HG03045 (cell line): ENCODE data around the gene TRMT1L.

ENCODE experiments used
- ATAC-seq: cut with Tn5 transposase; IDR thresholded peaks from one replicate; pipeline ENCODE4 v1.9.1; 2021; ENCODE audit warnings: mild to moderate bottlenecking, moderate library complexity; ENCODE audit not compliant: unreplicated experiment

Gene TRMT1L

DNA sequence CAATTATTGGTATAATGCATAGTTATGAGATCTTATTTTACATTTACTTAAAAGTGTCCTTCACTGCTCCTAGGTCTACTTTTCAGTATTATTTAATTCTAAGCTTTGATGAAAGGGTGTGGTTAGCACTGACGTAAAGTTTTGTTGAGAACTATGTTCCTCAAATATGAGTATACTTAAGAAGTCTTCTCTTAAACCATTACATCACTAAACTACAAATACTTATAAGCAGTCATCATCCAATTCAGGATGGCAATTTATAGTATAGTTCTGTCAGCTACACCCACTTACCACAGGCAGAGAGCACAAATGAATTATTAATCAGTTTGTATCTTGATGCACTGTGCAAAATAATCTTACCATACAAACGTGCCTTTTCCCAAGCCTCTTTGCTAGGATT lies 27.0 kb downstream of the TRMT1L start:
- no peak for ATAC-seq

DNA sequence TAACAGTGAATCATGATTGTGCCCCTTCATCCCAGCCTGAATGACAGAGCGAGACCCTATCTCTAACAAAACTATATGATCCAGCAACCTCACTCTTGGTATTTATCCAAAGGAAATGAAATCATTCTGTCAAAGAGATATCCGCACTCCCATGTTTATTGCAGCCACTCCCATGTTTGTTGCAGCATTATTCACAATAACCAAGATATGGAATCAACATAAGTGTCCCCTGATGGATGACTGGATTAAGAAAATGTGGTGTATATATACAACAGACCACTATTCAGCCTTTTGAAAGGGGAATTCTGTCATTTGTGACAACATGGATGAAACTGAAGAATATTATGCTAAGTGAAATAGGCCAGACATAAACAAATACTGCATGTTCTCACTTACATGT lies 44.4 kb downstream of the TRMT1L start:
- ATAC-seq = no peak

DNA sequence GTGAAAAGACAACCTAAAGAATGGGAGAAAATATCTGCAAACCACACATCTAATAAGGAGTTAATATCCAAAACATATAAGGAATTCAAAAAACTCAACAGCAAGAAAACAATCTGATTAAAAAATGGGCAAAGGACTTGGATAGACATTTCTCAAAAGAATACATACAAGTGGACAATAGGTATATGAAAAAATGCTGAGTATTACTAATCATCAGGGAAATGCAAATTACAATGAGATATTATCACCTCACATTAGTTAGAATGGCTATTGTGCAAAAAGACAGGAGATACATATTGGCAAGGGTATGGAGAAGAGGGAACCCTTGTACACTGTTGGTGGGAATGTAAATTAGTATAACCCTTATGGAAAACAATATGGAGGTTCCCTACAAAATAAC lies 44.9 kb downstream of the TRMT1L start:
- no peak for ATAC-seq

DNA sequence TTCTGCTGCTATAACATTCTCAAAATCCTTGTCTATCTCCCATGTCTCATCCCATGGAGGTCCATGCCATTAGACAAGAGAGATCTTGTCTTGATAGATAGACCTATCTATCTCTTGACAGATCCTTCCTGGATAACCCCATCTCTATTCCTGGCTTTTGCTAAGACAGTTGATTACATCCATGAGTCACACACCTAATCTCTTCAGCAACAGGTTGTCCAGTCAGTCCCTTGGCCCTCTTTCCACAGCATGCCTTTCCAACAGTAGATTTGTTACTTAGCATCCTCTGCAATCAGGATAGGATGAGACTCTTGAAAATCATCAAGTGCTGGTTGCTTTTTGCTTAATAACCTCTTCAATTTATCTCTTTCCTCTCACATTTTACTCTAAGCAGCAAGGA lies 46.6 kb downstream of the TRMT1L start:
- ATAC-seq = no peak

DNA sequence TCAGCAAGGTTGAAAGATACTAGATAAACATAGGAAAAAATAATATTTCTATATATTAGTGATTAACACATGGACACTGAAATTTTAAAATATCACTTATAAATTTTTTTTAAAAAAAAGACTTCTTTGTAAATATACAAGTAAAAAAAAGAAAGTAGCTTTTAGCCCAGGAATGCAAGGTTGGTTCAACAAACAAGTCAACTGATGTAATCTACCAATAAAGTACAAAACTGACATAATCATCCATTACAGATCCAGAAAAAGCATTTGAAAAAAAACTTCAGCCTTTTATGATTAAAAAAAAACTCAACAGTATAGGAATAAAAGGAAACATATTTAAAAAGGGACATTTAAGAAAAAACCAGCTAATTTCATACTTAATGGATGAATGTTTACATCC lies 48.4 kb downstream of the TRMT1L start:
- no peak for ATAC-seq

DNA sequence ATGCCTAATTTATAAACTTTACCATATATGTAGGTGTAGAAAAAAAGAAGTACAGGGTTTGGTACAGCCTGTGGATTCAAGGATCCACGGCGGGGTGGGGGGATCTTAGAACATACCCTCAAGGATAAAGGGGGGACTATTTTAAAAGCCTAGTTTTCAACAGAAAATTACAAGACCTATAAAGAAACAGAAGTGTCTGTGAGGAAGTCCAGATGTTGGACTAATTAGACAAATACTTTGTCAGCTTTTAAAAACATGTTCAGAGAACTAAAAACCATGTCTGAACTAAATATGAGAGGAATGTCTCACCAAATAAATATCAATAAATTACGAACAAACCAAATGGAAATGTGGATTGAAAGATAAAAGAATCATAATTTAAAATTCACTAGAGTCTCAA lies 51.6 kb downstream of the TRMT1L start:
- ATAC-seq = no peak

DNA sequence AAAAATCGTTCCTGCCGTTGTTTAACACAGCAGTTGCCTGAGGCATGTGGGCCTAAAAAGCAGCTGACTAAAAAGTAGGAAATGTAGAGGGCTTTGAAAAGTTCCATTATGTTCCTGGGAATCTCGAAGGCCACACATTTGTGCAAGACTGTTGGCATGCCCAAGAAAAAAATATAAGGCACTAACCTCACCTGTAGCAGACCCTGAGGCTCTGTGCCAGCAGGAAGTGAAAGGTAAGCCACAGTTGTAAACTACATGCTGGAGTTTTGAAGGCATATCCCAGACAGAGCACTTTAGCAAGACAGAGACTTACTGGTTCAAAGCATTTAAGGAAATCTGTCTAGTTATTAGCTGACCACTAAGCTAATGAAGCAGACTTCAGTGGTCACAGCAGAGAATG lies 52.7 kb downstream of the TRMT1L start:
- ATAC-seq = no peak

DNA sequence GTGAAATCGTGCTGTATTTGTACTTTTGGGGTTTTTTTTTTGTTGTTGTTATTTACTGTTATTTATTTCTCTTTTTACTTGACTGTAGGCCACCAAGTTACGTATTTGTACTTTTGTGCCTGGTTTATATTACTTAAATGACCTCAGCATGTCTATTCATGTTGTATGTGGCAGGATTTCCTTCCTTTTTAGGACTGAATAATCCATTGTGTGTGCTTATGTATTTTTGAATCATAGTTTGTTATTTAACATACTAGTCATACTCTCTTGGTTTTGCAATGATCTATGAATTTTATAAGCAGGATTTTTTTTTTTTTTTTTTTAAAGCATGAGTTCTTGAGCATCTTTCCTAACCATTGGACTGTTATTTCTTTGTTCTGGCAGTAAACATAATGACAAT lies 60.2 kb downstream of the TRMT1L start:
- ATAC-seq = no peak

DNA sequence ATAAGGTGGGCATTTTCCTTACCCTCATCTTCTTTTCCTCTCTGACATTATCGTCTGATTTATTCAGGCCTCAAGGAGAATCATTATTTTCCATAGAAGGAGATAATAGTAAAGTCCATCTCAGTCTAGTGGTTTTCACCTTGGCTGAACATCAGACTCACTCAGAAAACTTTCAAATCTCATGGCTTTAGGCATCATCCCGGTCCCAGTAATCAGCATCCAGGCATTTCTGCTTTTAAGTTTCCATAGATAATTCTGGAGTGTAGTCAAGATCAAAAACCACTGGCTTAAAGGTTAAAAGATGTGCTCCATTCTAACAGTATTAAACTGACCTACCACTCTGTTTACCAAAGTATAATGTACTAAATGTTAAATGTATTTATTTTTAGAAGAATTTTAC lies 62.0 kb downstream of the TRMT1L start:
- ATAC-seq = no peak

DNA sequence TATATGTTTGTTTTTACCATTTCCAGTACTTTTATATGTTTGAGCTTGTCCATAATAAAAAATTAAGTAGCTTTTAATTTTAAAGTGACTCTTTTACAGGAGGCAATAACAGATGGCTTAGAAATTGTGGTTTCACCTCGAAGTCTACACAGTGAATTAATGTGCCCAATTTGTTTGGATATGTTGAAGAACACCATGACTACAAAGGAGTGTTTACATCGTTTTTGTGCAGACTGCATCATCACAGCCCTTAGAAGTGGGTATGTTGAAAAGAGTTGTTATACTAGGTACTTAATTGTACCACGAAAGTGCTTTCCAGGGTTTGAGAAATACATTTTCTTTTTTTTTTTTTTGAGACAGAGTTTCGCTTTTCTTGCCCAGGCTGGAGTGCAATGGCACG lies 65.3 kb downstream of the TRMT1L start:
- ATAC-seq = no peak

DNA sequence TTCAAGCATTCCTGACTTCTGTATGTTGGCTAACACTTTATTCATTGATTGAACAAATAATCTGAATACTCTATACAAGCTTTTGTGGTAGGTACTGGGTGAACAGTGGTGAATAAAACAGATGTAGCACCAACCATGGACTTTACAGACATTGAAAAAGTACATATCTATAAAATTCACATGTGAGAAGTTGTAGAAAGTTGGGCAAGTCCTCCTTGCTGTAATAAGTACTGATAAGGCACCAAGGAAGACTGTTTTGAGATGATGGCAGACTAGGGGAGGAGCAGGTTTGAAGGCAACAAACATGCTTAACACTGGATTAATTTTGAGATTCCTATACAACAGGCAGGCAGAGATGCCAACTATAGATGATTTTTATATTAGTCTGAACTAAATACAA lies 69.0 kb downstream of the TRMT1L start:
- ATAC-seq = no peak

DNA sequence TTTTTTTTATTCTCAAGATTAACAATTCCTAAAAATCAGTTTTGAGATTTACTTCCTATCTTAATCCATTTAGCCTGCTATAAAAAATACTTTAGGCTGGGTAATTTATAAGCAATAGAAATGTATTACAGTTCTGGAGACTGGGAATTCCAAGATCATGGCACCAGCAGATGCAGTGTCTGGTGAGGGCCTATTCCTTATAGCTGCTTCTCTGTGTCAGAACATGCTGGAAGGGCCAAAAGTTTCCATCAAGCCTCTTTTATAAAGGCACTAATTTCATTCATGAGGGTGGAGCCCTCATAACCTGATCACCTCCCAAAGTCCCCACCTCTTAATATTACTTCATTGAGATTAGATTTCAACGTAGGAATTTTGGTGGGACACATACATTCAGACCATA lies 69.7 kb downstream of the TRMT1L start:
- no peak for ATAC-seq

DNA sequence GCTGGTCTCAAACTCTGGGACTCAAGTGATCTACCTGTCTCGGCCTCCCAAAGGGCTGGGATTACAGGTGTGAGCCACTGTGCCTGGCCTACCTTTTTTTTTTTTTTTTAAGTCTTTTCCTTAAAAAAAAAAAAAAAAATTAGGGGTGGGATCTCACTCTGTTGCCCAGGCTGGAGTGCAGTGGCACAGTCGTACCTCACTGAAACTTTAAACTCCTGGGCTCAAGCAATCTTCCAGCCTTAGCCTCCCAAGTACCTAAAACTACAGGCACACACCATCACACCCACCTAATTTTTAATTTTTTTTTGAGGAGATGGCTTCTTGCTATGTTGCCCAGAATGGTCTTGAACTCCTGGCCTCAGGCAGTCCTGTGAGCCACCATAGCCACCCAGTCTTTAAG lies 72.9 kb downstream of the TRMT1L start:
- no peak for ATAC-seq

DNA sequence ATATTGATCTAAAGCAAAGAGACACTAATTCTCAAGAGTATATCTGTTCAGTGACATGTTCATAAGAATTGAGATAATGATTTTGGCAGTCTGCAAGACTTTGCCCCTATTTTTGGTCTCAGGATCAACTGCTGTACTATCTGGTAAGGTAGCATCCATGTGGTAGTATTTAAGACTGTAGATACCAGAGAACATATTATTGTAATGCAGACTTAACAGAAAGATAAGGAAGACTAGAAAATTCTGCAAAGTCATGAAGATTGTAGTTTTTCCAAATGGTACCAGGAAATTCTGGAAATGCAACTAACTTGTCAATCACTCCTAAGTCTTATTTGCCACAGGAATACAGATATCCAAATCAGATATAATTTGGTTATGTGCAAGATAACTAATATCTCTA lies 76.3 kb downstream of the TRMT1L start:
- no peak for ATAC-seq

DNA sequence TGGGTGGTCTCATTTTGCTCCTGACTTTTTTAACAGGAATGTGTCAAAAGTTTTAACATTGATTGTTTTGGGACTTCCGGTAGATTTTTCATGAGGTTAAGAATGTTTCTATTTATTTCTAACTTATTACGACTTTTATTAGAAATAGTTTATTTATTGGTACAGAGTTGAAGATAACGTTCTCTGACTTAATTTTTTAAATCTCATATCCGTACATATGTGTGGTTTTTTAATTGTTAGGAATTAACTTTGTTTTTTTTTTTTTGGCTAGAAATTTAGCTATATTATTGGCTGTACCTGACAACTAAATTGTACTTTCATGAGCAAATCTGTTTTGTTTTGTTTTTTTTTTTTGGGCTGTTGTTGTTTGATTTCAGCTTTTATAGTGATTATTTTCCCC lies 79.4 kb downstream of the TRMT1L start:
- no peak for ATAC-seq

DNA sequence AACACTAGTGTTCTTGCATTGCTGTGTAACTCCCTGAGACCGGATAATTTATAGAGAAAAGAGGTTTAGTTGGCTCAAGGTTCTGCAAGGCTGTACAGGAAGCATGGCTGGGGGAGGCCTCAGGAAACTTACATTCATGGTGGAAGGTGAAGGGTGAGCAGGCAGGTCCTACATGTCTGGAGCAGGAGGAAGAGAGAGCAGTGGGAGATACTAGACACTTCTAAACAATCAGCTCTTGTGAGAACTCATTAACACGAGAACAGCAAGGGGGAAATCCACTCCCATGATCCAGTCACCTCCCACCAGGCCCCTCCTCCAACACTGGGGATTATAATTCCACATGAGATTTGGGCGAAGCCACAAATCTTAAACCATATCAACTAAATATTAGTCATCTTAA lies 81.3 kb downstream of the TRMT1L start:
- no peak for ATAC-seq

DNA sequence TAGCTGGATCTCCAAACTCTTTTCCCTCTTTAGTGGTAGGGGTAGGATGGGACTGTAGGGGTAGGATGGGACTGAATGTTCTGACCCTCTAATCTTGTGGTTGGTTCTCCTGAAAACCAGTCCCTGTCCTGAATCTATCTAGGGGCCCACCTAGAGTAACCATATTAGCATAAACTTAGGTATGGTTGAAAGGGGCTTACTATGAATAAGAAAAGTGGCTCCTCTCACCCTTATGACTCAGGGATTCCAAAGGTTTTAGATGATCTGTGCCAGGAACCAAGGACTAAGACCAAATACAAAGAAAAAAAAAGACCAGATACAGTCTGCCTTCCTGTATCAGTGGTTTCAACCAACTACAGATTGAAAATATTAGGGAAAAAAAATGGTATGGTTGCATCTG lies 82.4 kb downstream of the TRMT1L start:
- no peak for ATAC-seq

DNA sequence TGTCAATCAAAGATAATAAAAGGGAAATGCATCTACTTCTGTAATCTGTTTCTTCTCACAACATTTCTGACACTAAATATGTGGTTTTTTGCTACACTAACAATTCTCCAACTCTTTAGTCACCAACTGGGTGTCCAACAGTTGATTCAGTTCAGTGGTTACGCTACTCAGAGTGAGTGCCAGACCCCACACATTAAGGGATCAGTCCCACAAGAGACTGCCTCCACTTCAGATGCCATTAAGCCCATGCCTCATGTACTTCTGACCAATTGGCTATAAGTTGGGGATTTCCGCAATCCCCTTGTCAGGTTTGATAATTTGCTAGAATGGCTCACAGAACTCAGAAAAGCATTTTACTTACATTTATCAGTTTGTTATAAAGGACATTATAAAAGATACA lies 83.0 kb downstream of the TRMT1L start:
- no peak for ATAC-seq

DNA sequence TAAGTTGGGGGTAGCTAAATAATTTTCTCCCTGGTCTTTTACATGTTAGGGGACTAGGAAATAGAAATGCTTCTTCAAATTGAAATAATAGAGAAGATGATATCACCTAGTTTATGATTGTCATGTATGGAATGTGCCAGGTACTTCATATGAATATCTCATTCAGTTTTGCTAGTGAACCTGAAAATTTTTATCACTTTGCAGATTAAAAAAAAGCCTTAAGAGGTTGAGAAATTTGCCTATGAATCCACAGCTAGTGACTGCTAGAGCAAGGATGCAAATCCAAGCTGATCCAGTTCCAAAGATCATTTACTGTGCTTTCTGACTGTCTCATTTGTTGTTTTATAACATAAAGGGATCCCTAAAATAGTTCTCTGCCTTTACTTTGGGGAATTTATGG lies 86.7 kb downstream of the TRMT1L start:
- ATAC-seq = no peak

DNA sequence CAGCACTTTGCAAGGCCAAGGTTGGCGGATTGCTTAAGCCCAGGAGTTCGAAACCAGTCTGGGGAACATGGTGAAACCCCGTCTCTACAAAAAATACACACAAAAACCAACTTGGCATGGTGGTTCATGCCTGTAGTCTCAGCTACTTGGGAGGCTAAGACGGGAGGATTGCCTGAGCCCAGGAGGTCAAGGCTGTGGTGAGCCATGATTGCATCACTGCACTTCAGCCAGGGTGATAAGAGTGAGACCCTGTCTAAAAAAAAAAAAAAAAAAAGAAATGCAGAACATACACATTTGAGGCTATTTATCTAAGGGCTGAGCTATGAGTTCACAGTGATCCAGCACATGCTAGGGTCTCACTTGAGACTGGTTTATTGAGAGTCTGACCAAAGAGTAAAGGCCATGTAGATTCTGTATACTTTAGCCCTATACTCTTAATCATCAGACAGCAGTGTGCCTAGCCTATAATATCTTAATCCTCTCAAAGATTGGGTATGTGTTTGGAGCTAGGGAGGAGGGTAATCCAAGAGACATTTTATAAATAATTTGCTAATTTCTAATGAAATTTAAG lies 87.5 kb downstream of the TRMT1L start:
- ATAC-seq = no peak

DNA sequence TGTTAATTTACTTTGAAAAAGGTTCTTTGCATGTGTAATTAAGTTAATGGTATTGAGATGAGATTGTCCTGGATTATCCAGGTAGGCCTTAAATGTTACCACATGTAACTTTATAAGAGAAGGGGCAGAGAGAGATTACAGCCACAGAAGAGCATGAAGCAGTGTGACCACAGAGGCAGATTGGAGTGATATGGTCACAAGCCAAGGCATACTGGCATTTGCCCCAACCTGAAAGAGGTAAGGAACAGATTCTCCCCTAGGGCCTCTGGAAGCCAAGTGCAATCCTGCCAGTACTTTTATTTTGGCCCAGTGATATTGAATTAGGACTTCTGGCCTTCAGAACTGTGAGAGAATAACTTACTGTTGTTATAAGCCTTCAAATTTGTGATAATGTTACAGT lies 88.4 kb downstream of the TRMT1L start:
- ATAC-seq = no peak
